Lower leg skin (tissue), 4 donors: Measurements from ENCODE around the gene TGFA. TPM values are rescaled to one million over a fixed set of nuclear protein-coding genes. Genes with fewer than 3 reads are reported as not detected.

Source experiments
- DNase-seq, 2 donors: peaks; one replicate each; pipeline ENCODE4 v3.0.0-alpha.2; 2019; ENCODE audit warnings: low spot score in 2 of 2
- H3K4me3 ChIP-seq: fragments of 200-600 bp; sonication (generic); 2 replicates; pipeline ENCODE4 v1.5.1; 2017; ENCODE audit warnings: mild to moderate bottlenecking, low read depth; ENCODE audit not compliant: poor library complexity, severe bottlenecking
- POLR2A ChIP-seq, 2 donors: fragments of 450-650 bp; IDR thresholded peaks; one replicate each; pipeline ENCODE4 v1.6.1; 2016 to 2017; ENCODE audit warnings: antibody characterized with exemption in 2 of 2, mild to moderate bottlenecking in 1 of 2, moderate library complexity in 1 of 2
- WGBS, 2 donors: methylation state at CpG; one replicate each; pipeline ENCODE4 v1.1.5; 2018; 5-methylcytosine and 5-hydroxymethylcytosine counted together
- intact Hi-C: fragments of 100-400 bp; cut with DNase I; formaldehyde crosslinking; loops from one replicate; pipeline ENCODE4 v1.15.0; 2023; ENCODE audit warnings: low total_unique reads
- total RNA-seq, 4 donors: library from RNA; depleted of rRNA; stranded (reverse); fragments of >200 nt; gene quantifications; one replicate each; pipeline ENCODE4 v1.1.0, GENCODE V29; 2016
- TF ChIP-seq, protein P1 (sequence below), 3 donors: fragments of 450-650 bp; IDR thresholded peaks; one replicate each; pipeline ENCODE4 v1.5.1; 2016; ENCODE audit warnings: antibody characterized with exemption in 3 of 3, mild to moderate bottlenecking in 3 of 3, moderate library complexity in 2 of 3

The TGFA gene
- total RNA-seq, 4 donors from 2014 or later: 56.5 to 78.3 (median 65.0) TPM

DNA sequence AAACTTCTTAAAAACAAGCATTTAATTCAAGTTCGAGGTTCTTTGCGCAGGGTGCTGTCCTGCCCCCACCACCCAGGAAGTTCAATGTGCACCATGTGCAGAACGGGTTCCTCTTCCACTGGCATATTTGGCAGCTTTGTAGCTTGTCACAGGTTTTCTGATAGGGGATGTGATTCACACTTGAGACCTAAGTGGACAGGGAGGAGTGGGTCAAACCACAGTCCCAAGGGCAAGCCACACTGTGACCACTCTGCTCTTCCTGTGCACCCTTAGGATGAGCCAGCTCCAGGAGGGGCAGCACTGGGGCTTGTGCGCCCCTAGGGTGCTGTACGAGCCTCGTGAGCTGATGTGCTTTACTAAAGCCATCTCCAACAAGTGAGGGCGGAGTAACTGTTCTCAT lies 82.5 kb downstream of the TGFA start:
- intact Hi-C loops: no loop called here
- 79 to 82% methylated on average over 7 of the region's 7 CpGs for WGBS, 2 donors
- no peak for DNase-seq
- TF ChIP-seq POLR2A (IDR thresholded peaks at IDR 0.05): no peak
- TF ChIP-seq, protein P1, sequence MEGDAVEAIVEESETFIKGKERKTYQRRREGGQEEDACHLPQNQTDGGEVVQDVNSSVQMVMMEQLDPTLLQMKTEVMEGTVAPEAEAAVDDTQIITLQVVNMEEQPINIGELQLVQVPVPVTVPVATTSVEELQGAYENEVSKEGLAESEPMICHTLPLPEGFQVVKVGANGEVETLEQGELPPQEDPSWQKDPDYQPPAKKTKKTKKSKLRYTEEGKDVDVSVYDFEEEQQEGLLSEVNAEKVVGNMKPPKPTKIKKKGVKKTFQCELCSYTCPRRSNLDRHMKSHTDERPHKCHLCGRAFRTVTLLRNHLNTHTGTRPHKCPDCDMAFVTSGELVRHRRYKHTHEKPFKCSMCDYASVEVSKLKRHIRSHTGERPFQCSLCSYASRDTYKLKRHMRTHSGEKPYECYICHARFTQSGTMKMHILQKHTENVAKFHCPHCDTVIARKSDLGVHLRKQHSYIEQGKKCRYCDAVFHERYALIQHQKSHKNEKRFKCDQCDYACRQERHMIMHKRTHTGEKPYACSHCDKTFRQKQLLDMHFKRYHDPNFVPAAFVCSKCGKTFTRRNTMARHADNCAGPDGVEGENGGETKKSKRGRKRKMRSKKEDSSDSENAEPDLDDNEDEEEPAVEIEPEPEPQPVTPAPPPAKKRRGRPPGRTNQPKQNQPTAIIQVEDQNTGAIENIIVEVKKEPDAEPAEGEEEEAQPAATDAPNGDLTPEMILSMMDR (IDR thresholded peaks at IDR 0.05): no peak
- no peak overlapping the region for H3K4me3 ChIP-seq

DNA sequence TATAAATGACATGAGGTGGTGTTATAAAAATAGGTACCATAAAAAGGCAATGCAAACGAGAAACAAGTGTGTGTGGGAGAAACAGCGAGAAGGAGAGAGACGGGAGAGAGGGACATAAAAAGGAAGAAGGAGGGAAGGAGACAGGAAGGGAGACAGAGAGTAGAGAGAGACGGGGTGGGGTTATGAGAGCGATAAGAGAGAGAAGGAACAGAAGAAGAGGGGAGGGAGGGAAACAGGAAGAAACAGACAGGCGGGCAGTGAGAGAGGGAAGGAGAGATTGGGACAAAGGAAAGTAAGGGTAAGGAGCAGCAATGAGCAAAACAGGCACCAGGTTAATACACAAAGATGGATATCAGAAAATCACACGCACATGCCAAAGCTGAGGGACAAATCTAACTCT lies 83.7 kb downstream of the TGFA start:
- H3K4me3 ChIP-seq: no peak overlapping the region
- 45 to 61% methylated on average over 7 of the region's 7 CpGs for WGBS, 2 donors
- TF ChIP-seq, protein P1 (IDR thresholded peaks at IDR 0.05): no peak
- no peak for TF ChIP-seq POLR2A (IDR thresholded peaks at IDR 0.05)
- intact Hi-C loops: no loop called here
- no peak for DNase-seq

DNA sequence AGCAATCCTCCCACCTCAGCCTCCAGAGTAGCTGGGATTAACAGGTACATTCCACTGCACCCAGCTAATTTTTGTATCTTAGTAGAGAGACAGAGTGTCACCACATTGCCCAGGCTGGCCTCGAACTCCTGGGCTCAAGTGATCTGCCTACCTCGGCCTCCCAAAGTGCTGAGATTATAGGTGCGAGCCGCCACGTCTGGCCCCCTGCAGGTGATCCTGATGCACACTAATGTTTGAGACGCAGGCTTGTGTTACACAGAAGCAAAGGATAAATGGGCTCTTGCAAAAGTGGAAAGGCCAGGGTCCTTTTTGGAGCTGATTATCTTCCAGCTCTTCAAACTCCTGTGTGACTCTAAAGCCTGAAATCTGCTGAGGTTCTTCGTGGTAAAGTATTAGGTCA lies 84.2 kb downstream of the TGFA start:
- intact Hi-C loops: no loop called here
- TF ChIP-seq, protein P1 (IDR thresholded peaks at IDR 0.05): no peak
- TF ChIP-seq POLR2A (IDR thresholded peaks at IDR 0.05): no peak
- WGBS, 2 donors: 91 to 97% methylated on average over 7 of the region's 7 CpGs
- H3K4me3 ChIP-seq: no peak overlapping the region
- DNase-seq: no peak

DNA sequence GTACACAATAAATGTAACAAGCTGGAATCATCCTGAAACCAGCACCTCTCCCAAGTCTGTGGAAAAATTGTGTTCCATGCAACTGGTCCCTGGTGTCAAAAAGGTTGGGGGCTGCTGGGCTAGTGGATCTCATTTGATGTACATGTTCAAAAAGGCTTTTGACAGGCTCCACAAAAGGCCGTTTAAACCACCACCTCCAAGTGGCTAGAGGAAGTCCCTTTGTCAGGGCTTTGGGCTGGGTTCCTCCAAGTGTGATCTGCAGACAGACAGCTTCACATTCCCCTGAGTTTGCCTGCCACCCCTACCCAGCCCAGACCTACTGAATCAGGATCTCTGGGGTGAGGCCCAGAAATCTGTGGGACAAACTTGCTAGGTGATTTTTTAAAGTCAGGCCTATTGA lies 84.7 kb downstream of the TGFA start:
- H3K4me3 ChIP-seq: no peak overlapping the region
- no peak for DNase-seq
- 56 to 71% methylated on average over 1 of the region's 1 CpG for WGBS, 2 donors
- TF ChIP-seq, protein P1 (IDR thresholded peaks at IDR 0.05): no peak
- no peak for TF ChIP-seq POLR2A (IDR thresholded peaks at IDR 0.05)
- intact Hi-C loops: no loop called here

GRCh38 chr2:70467831-70468779 lies 85.5 kb downstream of the TGFA start:
- no peak overlapping the region for H3K4me3 ChIP-seq
- WGBS, 2 donors: 77 to 82% methylated on average over 10 of the region's 10 CpGs
- intact Hi-C loops: no loop called here
- TF ChIP-seq, protein P1 (IDR thresholded peaks at IDR 0.05): no peak
- TF ChIP-seq POLR2A (IDR thresholded peaks at IDR 0.05): no peak
- no peak for DNase-seq
